Neural progenitor cell (in vitro differentiated cells): ENCODE measurements around the gene KIF2A.

Experiments
- CTCF ChIP-seq: fragments of 200-600 bp; sonication (generic); IDR thresholded peaks from 2 replicates; pipeline ENCODE4 v1.5.1; 2017; ENCODE audit warnings: antibody characterized with exemption, mild to moderate bottlenecking
- EZH2 ChIP-seq: fragments of 200-600 bp; sonication (generic); IDR thresholded peaks from 2 replicates; pipeline ENCODE4 v1.6.1; 2017; ENCODE audit warnings: antibody characterized with exemption, mild to moderate bottlenecking, moderate library complexity
- EZH2phosphoT487 ChIP-seq: fragments of 200-600 bp; sonication (generic); IDR thresholded peaks from 2 replicates; pipeline ENCODE4 v1.6.1; 2017; ENCODE audit warnings: antibody characterized with exemption

GRCh38 chr5:62362701-62363100 lies 56.7 kb downstream of the KIF2A start:
- TF ChIP-seq EZH2 (no peak), CTCF (no peak), EZH2phosphoT487 (no peak)
